DMS53 treated with DMSO at 0.1 percent for 48 hours (cell line): ENCODE data around the gene TIRAP.
"Not testable (repeated sequence)": the region's sequence is repeated elsewhere in the genome, so short reads cannot be mapped to it uniquely, and the experiment has no call there.

Experiments
- DNase-seq: peaks from one replicate; lab custom pipeline; 2025; ENCODE audit not compliant: unreplicated experiment; lab: John Stamatoyannopoulos, UW

TIRAP gene

DNA sequence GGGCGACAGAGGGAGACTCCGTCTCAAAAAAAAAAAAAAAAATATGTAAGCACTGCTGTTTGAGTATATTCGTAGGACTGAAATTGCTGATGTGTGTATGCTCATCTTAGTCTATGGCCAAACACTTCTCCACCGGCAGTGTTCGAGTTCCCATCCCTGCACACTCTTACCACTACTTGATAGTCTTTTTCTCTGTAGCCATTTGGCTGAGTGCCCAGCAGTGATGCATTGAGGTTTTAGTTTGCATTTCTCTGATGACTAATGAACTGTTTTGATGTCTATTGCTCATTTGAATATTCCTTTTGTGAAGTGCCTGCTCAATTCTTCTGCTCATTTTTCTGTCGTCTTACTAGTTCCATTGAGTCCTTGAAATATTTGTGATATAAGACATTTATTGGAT, 1.9 kb downstream of the TIRAP start:
- peak; percentile 78 for DNase-seq

DNA sequence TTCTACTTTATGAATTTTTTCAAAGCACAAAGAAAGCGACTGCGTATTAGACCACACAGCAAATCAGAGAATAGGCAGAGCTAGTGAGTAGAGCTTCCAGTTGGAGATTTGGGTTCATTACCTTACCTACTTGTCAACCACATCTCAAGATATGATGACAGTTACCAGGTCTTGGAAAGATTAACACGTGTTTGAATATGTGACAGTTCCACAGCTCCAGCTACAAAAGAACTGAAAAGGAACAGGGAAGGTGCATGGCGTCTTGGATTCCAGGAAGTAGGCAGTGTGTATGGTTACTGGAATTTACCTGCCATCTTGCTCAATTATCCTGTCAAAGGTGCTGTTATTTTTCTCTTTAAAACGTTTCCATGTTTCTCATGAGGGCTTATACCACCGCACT, 5.3 kb downstream of the TIRAP start:
- DNase-seq, result no peak

DNA sequence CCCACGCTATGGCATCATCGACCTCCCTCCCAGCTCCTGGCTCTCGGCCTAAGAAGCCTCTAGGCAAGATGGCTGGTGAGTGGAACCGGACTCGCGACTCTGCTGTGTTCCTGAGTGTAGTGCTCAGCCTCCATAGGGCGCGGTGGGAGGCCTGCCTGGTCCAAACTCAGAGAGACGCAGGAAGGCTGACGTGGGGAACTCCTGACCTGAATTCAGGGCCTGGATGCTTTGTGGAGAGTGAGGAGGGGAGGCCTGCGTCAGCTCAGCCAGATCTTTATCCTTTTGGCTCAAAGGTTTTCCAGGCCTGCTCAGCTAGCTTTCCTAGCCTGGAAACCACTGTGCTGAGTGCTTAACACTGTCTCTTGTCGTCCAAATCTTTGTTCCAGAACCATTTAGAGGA, 8.0 kb downstream of the TIRAP start:
- no peak for DNase-seq

DNA sequence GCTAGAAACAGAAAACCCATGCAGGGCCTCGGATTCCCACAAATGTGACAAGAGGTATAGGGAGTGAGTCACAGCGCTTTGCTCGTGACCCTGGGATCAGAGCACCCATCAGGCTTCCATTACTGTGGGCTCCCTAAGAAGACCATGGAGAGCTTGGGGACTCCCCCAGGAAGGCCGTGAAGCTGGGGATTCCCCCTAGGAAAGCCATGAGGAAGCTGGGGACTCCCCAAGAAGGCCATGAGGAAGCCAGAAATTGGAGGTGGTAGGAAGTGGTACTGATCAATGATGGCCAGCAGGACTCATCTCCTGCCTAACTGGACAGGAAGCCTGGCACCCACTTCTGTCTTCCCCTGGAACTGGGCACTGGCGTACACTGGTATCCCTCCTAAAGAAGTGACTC, 10.8 kb downstream of the TIRAP start:
- DNase-seq, result no peak

DNA sequence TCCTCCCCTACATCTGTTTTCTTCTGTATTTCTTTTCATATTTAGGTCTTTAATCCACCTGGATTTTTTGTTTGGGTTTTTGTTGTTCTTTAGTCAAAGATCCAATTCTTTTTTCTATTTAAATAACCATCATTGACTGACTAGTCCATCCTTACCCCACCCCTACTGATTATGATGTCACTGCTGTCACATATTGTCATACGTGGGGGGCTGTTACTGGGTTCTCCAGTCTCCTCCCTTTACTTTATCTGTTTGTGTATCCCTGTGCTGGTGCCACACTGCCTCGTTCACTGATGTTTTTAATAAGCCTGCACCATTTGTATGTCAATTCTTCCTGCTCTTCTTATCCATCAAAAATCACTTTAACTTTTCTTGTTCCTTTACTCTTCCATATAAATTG, 14.1 kb downstream of the TIRAP start:
- DNase-seq, result no peak

DNA sequence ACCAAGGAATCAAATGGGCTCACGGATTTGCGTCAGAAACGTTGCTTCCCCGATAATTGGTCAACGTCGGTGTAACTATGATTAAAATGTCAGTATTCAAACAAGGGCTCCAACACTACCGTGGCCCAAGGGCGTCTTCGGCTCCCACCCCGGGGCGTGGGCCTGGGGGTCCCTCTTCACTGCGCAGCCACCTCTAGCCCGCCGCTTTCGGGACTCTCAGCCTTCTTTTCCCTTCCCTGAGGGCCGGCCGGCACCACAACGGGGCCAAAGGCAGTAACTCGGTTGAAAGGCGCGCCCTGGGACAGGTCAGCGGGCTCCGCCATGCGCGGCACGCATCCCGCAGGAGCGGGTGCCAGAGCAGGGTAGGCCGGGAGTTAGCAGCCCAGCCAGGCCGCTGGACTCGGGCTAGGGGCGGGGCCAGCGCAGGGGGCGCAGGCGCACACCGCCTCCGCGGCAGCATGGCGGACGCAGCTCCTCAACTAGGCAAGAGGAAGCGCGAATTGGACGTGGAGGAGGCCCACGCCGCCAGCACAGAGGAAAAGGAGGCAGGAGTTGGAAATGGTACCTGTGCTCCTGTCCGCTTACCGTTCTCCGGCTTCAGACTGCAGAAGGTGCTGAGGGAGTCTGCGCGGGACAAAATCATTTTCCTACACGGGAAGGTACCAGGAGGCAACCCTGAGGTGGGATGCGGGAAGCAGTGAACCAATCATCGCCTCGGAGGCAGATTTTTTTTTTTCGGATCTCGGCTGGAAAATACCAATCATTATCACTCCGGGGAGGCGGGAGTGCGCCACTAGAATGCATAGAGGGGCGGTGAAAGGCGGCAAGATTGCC, 20.9 kb downstream of the TIRAP start, which contains the start of gene DCPS:
TSS of gene DCPS (plus strand) at position 438 of the 834 bp plus-strand sequence. CDS start at position 459, 21 bp downstream.
- DNase-seq, result peak; percentile 89

DNA sequence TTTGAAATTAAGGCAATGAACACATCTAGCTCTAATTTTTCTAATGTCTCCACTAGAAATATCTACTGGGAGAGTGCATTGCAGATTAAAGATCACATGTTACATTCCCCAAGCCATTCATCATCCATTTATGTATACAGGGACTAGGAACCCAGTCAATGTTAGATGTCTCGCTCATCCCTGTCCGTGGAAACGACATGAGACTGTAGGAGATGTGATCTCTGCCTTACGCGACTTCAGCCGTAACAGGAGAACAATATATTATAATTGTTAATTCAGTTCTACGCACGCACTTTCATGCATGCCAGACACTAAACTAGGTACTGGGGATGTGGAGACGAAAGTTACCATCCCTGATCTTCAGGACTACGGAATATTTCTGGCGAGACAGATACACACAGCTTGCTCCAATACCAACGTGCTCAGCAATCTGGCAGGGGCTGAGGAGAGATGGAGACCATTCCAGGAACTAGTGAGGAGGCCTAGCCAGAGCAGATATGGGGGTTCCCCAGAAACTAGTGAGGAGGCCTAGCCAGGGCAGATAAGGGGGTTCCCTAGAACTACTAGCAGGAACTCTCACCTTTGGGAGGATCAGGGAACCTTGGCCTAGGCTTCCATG, 21.7 kb downstream of the TIRAP start:
- DNase-seq, result peak; percentile 82

DNA sequence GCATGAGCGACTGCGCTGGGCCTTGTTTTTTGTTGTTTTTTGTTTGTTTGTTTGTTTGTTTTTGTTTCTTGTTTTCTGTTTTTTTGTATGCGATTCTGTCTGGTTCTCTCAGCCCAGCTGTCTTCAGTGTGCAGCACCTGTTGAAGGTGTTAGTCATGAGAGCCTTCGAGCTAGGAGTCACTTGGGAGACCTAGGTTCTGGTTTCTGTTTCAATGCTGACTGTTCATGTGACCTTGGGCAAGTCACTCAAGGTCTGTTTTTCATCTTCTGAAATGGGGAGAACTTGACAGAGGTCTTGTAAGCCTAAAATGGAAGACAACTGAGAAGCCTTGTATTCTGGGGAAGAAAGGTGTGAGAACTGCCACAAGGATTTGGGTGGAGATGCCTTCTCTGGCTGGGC, 22.8 kb downstream of the TIRAP start:
- DNase-seq, result no peak

DNA sequence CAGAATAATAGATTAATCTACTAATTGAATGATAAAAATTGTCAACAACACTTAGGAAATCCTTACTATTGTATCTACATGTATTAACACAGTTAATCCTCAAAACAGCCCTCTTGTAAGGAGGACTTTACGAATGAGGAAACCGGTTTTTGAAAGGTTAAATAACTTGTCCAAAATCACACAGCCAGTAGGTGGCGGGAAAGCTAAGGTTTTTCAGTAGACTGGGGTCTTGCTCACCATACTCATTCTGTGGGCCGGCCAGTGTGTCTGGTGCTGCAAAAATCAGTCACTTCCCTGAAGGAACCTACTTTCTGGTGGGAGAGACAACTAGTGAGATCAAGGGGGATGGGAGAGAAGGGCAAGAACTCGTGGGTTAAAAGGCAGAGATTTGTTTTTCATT, 24.8 kb downstream of the TIRAP start:
- DNase-seq, result no peak

DNA sequence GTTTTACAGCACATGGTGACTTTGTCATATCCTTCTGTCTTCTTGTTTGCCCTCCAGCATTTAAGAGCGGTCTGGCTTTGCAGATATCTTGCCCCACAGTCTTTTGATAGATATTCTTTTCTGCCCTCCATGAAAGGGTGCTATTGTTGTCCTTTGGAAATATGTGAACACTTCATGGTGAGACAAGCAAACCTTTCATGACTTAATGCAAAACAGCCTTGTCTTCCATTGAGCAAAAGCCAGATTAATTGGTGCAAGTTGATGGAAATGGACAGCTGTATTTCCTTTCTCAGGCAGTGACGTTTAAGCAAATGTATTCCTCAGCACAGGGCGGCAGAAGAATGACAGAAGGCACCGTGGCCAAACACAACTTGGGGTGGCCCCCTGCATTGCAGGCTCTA, 25.4 kb downstream of the TIRAP start:
- DNase-seq, result no peak

DNA sequence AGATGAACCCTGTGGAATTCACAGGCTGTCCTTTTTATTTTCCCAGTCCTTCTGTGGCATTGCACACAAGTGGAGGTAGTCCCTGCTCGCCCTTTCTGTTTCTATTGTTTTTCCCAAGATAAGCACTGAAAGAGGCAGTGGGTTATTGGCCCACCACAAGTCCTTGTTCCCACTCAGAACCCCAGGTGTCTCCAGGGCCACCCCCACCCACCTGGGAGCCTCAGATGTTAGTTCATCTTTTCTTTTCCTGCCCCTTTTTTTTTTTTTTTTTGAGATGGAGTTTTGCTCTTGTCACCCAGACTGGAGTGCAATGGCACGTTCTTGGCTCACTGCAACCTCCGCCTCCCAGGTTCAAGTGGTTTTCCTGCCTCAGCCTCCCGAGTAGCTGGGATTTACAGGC, 25.9 kb downstream of the TIRAP start:
- DNase-seq, result not testable (repeated sequence)

DNA sequence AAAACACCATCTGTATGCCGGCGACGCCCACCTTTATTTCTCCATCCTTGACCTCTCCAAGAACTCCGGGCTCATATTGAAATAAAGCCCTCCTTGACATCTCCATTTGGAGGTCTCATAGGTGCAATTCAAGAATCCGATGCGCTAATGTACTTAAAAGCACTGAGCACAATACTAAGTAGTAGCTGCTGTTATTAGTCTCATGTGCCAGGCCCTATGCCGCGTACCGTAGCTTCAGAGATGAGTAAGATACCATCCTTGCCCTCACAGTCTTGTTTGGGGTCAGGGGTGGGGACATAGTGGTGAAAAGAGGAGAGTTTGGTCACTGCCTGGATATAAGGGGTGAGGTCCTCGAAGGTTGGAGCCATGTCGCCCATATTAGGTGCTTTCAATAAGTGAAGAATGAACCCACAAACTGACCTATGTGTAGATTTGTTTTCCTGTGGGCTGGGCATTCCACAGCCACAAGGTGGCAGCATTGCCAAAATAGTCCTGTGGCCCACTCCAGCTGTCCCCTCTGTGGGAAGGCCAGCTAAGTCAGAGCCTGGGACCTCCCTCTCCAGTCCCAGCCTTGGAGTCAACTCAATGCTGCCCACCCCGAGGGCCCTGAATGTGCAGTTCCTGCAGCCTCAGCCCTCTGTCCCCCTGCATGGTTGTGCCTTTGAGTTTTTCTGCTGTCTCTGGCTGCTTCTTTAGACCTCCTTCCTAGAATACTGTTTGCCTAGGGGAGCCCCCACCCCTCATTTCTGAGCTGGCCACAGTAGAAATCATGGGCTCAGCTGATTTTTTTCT, 27.5 kb downstream of the TIRAP start:
- peak; percentile 36 for DNase-seq

DNA sequence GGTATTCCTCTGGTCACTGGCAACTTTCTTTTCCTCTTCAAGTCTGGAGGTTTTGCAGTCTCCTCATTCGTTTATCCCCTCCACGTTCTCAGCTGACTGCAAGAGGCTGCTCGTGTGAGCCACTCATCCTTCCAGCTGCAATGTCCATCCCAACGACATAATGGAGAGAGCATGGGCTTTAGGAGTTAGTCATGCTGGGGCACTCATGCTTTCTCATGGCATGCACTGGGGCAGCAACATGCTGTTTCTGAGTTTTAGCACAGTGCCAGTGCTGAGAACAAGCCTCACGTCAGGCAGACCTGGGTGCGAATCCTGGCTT, 28.1 kb downstream of the TIRAP start:
- no peak for DNase-seq

DNA sequence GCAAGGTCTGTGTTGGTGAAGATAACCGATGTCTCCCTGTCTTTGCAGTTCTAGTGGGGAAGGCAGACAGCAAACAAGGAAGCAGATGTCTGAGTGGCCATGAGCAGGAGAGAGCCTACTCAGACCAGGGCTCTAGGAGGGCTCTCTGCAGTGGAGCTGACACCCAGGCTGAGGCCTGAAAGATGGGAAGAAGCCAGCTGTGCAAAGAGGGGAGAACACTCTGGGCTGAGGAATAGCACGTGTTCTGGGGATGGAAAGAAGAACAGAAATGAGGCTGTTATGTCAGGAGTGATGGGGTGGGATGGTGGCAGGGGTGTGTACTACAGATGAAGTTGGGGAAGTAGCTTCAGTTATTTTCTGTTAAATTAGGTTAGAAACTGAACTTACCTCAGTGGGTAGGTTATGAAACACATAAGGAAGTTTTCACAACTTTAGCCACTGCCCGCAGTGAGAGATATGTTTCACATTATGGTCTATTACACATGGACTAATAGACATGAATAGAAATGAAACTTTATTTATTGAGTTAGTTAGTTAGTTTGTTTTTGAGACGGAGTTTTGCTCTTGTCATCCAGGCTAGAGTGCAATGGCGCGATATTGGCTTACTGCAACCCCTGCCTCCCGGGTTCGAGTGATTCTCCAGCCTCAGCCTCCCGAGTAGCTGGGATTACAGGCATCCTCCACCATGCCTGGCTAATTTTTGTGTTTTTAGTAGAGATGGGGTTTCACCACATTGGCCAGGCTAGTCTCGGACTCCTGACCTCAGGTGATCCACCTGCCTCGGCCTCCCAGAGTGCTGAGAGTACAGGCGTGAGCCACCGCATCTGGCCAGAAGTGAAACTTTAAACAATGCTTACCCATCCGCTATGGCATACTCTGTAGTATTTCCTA, 28.8 kb downstream of the TIRAP start:
- DNase-seq, result no peak

DNA sequence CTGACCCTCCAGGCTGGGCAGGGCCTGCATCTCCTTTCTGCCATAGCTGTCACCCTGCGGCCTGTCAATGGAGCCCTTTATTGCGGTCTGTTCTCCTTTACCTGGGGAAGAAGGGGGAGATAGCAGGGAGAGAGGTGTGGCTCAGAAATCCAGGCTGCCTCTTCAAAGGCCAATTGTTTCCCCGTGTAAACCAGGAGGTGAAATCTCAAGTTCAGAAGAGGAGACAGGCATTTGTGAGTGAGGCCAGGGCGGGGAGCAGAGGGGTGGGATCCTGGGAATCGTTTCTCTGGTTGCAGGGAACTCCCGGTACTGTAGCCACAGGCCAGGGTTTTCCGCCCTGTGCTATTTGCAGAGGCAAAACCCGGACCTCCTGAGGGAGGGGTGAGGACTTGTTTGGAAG, 30.1 kb downstream of the TIRAP start:
- no peak for DNase-seq

DNA sequence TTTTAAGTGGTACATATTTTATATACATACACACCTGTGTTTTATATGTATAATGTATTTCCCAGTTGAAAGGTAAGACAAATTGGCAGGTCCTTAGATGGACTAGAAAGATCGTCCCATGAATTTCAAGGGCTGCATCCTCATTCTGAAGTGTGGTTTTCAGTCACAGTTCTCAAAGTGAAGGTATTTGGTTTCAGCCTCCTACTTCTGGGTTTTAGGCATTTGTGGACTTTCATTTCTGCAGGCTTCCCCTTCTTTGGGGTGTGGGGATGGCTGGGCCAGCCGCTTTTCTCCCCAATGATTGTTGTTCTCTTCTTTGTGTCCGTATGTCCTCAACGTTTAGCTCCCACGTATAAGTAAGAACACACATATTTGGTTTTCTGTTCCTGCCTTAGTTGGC, 30.9 kb downstream of the TIRAP start:
- no peak for DNase-seq

DNA sequence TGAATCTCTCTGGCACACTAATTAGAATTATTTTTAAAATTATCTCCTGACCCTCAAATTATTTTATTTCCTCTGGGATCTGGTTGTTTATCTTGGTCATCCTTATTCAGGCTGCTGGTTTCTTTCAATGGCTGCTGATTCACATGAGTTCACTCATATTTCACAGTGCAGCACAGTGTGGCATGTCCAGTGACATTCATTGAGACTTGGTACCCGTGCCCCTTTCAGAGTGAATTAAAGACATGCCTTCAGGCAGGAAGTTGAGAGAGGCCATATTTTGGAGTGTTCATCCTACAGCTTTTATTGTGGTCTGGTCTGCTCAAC, 34.5 kb downstream of the TIRAP start:
- no peak for DNase-seq

DNA sequence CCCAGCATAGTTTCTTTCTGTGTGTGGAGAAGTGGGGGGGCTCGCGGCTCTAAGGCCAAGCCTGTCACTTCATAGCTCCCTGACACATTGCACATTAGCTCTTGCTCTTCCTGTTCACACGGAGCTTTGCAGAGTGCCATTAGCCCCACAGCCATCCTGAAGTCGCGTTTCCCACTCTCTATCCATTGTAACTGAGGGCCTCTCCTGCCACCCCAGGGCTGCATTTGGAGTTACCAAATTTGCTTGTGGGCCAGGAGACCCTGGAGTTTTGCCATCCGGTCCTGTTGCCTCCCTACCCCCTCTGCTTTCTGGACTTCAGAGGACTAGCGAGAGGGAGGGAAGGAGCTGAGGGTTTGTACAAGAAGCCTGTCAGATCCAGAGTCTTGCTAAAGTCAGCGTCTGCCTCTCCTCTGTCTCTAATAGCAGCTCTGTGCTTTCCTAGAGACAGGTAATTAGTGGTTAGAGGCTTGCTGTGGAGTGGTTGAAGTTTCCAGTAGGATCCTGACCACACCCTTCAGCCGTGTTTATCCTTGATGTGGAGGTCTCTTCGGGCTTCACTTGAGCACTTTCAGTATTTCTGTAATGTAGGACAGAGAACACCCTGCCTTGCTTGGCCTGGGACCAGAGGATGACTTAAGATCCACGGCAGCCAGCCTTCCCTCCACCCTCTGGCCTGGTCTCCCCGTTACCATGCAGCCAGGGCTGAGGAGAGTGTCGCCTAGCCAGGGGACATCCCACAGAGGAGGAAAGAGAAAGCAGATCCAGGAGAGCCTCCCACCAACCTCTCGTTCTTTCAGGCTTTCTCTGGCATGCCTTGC, 35.1 kb downstream of the TIRAP start:
- no peak for DNase-seq

DNA sequence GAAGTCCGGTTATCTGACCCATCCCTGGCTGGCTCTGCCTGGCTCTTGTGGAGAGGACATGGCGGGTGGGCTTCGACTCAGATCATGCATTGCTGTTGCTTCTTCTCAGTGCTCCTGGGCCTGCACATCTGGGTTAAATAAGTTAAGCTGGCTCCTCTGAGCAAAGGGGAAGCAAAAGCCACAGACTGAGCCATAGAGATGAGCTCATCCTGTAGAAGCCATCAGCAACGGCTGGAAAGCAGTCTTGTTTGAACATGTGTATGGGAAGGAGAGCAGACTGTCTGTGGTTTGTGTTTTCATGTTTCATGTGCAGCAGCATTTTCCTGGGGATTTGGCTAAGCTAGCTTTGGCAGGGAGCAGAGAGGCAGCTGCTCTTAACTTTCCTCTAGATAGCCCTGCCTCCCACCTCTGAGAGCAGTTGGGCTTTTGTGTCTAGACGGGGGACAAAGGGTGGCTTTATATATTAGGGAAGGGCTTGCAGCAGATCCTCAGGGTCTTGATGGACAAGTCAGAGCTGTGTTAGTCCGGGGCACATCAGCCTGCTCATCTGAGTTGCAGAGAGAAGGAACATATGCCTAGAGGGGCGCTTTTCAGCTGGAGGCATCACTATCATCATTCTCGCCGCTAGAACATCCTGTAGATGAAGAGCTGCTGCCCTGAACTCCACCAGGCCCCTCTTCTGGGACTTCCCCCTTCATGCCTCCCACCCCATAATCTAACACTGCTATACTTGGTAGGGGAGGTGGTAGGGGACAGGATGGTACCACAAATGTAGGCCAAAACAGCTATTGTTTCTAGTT, 35.9 kb downstream of the TIRAP start:
- no peak for DNase-seq

DNA sequence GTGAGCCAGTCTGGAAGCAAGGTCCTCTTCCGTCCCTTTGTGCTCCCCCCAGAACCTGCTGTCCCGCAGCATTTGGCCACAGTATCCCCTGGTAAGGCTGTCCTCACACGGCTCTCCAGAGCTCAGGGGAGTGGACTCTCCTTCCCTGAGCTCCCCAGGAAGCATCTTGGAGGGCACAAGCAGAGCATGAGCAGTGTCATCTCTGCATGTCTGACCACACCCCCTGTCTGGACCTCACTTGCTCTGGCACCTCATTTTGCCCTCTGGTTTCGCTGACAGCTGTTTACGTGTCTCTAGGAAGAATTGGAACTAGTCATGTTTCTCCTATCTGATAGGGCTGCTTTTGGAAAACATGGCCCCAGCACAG, 36.5 kb downstream of the TIRAP start:
- DNase-seq, result no peak
